Measurements from ENCODE around the gene DGKB. TPM values are rescaled to one million over a fixed set of nuclear protein-coding genes. Genes with fewer than 3 reads are reported as not detected.

The DGKB gene
- polyA plus RNA-seq, 1 donor (not counting 4 experiments of a cell fraction or from before 2014, with no cell fraction given), result 0.01 TPM

DNA sequence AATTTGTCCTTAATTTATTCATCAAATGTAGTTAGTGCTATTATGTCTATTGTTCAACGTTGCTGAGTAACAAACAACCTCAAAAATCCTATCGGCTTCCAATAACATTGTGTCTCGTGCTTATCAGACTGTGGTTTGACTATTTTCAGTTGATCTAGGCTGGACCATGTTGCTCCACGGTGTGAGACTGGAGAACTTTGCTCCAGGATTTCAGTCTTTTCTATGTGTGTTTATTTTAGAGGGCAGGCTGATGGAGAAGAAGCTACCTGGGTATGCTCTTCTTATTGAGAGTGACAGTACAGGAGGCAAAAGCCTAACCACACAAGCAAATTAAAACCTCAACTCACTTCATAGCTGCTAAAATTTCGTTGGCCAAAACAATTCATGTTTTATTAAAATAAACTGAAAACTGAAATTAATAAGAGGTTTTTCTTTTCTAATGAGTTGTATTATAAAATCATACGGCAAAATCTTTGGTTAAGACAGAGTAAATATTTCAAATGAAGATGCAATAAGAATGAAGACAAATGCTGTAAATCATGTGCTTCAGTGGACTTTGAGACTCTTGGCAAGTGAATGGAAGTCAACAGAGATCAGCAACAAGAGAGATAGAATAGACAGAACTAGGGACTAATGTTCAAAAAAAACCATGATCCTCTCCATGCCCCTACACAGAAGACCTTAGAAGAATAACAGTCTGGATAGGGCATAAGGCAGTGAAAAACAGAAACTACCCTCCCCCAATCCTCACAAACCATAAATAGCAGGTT, 495.1 kb downstream of the DGKB start:
- H3K9ac ChIP-seq (ENCODE audit: control insufficient read depth, extremely low read depth, insufficient read depth, low read length), result no peak overlapping the region
- no peak for TF ChIP-seq CTCF (optimal IDR thresholded peaks at IDR 0.05 in 1 of 3, IDR thresholded peaks at IDR 0.05 in 1 of 3, conservative IDR thresholded peaks at IDR 0.05 in 1 of 3; ENCODE audit: extremely low read depth in 1 of 3, insufficient read depth in 2 of 3, low read length in 3 of 3)
- no peak for TF ChIP-seq EZH2 (IDR thresholded peaks at IDR 0.05; ENCODE audit: low read length)
- H3K4me2 ChIP-seq (ENCODE audit: control insufficient read depth, extremely low read depth, insufficient read depth, low read depth, low read length), result no peak overlapping the region
- H3K27ac ChIP-seq (ENCODE audit: control insufficient read depth, insufficient read depth, low read length), result no peak overlapping the region
- H2AFZ ChIP-seq (ENCODE audit: control insufficient read depth, low read length), result no peak overlapping the region
- no peaks in the 10 kb centered on the region for H3K27me3 ChIP-seq (ENCODE audit: control insufficient read depth, extremely low read depth, insufficient read depth, low read length)
- no peaks in the 10 kb centered on the region for H3K79me2 ChIP-seq (ENCODE audit: control insufficient read depth, insufficient read depth, low read length)
- no peaks in the 10 kb centered on the region for H3K4me1 ChIP-seq (ENCODE audit: control insufficient read depth, extremely low read depth, insufficient read depth, low read length)
- no peaks in the 10 kb centered on the region for H3K9me3 ChIP-seq (ENCODE audit: control insufficient read depth, low read depth, low read length)
- no peaks in the 10 kb centered on the region for H3K9me1 ChIP-seq (ENCODE audit: control insufficient read depth, extremely low read depth, insufficient read depth, low read length)
- no peaks in the 10 kb centered on the region for H3K36me3 ChIP-seq (ENCODE audit: control insufficient read depth in 2 of 2, extremely low read depth in 1 of 2, insufficient read depth in 2 of 2, low read length in 2 of 2)
- H3K4me3 ChIP-seq (ENCODE audit: control insufficient read depth in 2 of 3, extremely low read depth in 1 of 3, insufficient read depth in 2 of 3, low read depth in 1 of 3, low read length in 3 of 3), result no peak overlapping the region
- DNase-seq (ENCODE audit: low read depth, low spot score) (no peak), FAIRE-seq (no peak)
- dilution Hi-C loops (cut with MboI; ENCODE audit: extremely low pct_ligation_motif_present, low sequenced_read_pairs), result no loop called here
- H4K20me1 ChIP-seq (ENCODE audit: control insufficient read depth, extremely low read depth, insufficient read depth, low read length), result no peaks in the 10 kb centered on the region

DNA sequence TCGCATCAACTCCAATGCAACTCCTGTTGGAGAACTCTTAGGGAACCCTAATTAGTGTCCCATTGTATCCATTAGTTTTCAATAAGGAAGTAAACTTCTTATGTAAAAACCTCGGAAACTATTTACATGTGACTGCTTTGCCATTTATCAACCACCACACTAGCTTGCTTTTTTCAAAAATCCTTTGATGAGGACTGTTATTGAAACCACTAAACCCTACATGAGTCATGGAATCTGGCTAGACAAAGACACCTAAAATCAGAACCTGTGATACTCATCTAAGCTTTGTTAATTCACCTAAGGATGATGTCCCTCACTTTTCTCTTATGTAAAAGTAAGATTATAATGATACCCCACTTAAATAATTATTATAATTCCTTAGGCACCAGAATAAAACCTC, 499.0 kb downstream of the DGKB start:
- dilution Hi-C loops (cut with MboI; ENCODE audit: extremely low pct_ligation_motif_present, low sequenced_read_pairs), result no loop called here
- Histone ChIP-seq H3K4me3 (ENCODE audit: control insufficient read depth in 2 of 3, extremely low read depth in 1 of 3, insufficient read depth in 2 of 3, low read depth in 1 of 3, low read length in 3 of 3) (no peak overlapping the region), H3K4me1 (ENCODE audit: control insufficient read depth, extremely low read depth, insufficient read depth, low read length) (no peaks in the 10 kb centered on the region), H3K4me2 (ENCODE audit: control insufficient read depth, extremely low read depth, insufficient read depth, low read depth, low read length) (no peak overlapping the region), H3K9me1 (ENCODE audit: control insufficient read depth, extremely low read depth, insufficient read depth, low read length) (no peaks in the 10 kb centered on the region), H2AFZ (ENCODE audit: control insufficient read depth, low read length) (no peak overlapping the region), H3K9me3 (ENCODE audit: control insufficient read depth, low read depth, low read length) (no peaks in the 10 kb centered on the region), H3K9ac (ENCODE audit: control insufficient read depth, extremely low read depth, insufficient read depth, low read length) (no peak overlapping the region), H3K27ac (ENCODE audit: control insufficient read depth, insufficient read depth, low read length) (no peak overlapping the region), H3K36me3 (ENCODE audit: control insufficient read depth in 2 of 2, extremely low read depth in 1 of 2, insufficient read depth in 2 of 2, low read length in 2 of 2) (no peaks in the 10 kb centered on the region), H3K79me2 (ENCODE audit: control insufficient read depth, insufficient read depth, low read length) (no peaks in the 10 kb centered on the region), H4K20me1 (ENCODE audit: control insufficient read depth, extremely low read depth, insufficient read depth, low read length) (no peaks in the 10 kb centered on the region), H3K27me3 (ENCODE audit: control insufficient read depth, extremely low read depth, insufficient read depth, low read length) (no peaks in the 10 kb centered on the region)
- DNase-seq (ENCODE audit: low read depth, low spot score) (peak; percentile 2), FAIRE-seq (no peak)
- no peak for TF ChIP-seq CTCF (optimal IDR thresholded peaks at IDR 0.05 in 1 of 3, IDR thresholded peaks at IDR 0.05 in 1 of 3, conservative IDR thresholded peaks at IDR 0.05 in 1 of 3; ENCODE audit: extremely low read depth in 1 of 3, insufficient read depth in 2 of 3, low read length in 3 of 3)
- TF ChIP-seq EZH2 (IDR thresholded peaks at IDR 0.05; ENCODE audit: low read length), result no peak

All from keratinocyte (primary cell).